NB4 (cell line): ENCODE data around the gene UBA52.

ENCODE experiments used
- CTCF ChIP-seq: IDR thresholded peaks from one replicate; pipeline ENCODE4 v1.5.1; 2012; ENCODE audit warnings: low read depth, low read length
- POLR2A ChIP-seq: IDR thresholded peaks from 2 replicates; pipeline ENCODE4 v1.6.1; 2011; ENCODE audit warnings: mild to moderate bottlenecking; ENCODE audit not compliant: insufficient read length; ENCODE audit errors: extremely low read depth

- TF ChIP-seq CTCF (no peak), POLR2A (no peak)
Observed at GRCh38 chr19:18606281-18607225, 34.9 kb downstream of the UBA52 start, which contains the start of gene CRLF1.
